Stimulated activated CD8-positive, alpha-beta memory T cell treated with anti-CD3 and anti-CD28 coated beads, Interleukin-12 subunit alpha, Interleukin-12 subunit beta, amount 100 ng/mL, for 24 hours (primary cell): ENCODE measurements around the gene TTLL3.

ENCODE experiments used
- DNase-seq: peaks from one replicate; pipeline ENCODE4 v3.0.0-alpha.2; 2020; ENCODE audit errors: extremely low read depth

TTLL3 gene

DNA sequence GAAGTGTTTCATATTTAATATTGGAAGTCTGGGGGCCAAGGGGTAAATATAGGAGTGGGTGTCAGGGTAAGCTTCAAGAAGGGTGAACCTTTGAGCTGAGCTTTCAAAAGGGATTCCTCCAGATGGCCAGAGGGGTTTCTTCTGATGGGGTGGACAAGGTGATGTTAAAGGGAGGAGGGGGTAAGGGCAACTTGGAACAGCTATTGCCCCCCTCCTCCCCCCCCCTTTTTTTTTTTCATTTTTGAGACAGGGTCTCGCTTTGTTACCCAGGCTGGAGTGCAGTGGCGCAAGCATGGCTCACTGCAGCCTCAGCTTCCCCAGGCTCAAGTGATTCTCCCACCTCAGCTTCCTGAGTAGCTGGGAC is 2.1 kb upstream of the TTLL3 start:
- DNase-seq, result no peak

DNA sequence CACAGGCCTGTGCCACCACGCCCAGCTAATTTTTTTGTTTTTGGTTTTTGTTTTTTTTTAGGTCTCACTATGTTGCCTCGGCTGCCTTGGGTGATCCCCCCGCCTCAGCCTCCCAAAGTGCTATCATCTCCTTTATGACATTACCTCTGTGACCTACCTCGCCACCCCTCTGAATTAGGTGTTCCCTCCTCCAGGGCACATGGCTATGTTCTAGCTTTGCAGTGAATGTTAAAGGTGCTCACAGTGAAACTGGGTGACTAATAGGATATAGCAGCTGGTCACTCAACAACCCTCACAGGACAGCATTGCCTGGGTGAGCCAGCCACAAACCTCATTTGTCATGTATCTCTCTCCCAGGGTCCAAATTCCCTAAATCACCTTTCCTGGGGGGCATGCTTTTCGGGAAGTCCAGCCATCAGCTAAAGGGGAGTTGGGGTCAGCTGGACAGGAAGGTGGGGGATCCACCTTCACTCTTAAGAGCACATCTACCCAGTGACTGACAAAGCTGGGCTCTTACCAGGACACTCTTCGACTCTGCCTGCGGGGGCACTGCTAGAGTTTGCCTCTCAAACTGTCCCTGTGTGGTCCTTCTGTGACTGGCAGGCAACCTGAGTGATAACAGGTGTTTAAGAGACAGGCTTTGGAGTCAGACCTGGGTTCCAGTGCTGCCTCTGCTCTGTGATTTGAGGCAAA is 1.6 kb upstream of the TTLL3 start:
- no peak for DNase-seq

DNA sequence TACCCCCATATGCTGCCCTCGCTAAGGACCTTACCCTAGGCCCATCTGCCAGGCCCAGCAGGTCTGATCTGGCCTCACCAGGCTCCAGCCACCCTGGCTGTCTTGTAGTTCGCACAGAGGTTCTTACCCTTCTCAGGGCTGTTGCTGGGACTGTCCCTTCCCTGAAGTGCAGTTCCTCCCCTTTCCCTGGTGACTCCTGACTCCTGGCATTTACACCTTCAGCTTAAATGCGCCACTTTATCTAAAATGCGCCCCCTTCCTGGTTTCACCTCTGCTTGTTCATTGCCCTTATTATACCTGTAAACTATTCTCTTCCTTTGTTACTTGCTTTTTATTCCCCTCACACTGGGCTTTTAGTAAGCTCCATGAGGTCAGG is 835 bp upstream of the TTLL3 start:
- no peak for DNase-seq

DNA sequence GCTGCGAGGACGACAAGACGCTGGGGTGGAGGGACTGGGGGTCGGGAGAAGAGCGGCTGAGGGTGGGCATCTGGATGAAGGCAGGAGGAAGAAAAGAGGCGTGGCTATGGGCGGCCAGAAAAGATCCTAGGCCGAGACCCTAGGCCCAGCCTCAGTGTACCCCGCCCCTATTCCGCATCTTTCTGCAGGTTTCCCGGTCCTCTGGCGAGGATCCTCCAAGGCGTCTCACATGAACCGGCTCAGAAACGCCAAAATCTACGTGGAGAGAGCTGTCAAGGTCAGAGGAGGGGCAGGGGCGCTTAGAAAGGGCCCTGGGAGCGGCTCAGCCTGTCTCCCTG is 340 bp downstream of the TTLL3 start:
- no peak for DNase-seq

DNA sequence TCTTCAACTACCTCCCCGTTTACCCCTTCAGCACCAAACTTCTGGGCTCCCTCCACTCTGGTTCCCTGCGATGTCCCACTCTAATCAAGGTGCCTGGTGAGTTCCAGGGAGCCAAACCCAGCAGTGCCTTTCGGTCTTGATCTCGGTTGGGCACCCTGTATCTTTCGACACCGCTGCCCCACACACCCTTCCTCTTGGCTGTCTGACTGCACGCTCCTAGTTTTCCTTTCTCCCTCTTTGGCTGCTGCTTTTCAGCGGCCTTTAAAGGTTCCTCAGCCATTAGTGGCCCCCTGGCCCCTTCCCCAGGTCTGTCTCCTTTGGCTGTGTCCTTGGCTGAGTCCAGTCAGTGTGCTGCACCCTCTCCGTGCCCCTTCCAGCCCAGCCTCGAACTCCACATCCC is 784 bp downstream of the TTLL3 start:
- no peak for DNase-seq

DNA sequence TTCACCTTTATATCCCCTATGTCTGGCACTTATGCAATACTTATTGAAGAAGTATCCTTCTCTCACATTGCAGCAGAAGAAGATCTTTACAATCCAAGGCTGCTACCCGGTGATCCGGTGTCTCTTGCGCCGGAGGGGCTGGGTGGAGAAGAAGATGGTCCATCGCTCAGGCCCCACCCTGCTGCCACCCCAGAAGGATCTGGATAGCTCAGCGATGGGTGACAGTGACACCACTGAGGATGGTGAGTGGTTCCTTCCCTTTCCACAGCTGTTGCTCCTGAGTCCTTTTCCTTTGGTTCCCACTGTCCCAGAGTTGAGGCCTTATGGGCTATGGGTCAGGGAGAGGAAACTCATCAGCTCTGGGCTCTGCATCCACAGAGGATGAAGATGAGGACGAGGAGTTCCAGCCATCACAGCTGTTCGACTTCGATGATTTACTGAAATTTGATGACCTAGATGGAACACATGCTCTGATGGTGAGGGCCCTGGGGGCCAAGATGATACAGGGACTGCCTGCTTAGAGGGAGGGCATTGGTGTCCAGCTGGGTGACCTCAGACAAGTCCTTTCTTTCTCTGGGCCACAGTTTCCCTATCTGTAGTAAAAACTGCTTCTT is 2.9 kb downstream of the TTLL3 start:
- DNase-seq, result no peak

DNA sequence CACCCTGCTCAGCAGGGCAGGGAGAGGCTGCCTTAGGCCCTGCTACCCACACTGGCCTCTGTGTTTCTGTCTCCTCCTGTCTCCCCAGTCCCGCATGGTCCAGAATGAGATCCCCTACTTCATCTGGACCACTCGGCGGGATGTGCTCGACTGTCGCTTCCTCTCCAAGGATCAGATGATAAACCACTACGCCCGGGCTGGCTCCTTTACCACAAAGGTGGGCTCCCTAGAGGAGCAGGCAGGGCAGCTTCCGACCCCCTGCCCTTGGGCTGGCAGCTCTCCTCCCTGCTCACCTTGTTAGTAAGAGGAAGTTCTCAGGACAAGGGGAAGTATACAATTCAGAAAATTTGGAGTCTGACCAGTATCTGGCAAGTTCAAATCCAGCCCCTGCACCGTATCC is 5.9 kb downstream of the TTLL3 start:
- no peak for DNase-seq

DNA sequence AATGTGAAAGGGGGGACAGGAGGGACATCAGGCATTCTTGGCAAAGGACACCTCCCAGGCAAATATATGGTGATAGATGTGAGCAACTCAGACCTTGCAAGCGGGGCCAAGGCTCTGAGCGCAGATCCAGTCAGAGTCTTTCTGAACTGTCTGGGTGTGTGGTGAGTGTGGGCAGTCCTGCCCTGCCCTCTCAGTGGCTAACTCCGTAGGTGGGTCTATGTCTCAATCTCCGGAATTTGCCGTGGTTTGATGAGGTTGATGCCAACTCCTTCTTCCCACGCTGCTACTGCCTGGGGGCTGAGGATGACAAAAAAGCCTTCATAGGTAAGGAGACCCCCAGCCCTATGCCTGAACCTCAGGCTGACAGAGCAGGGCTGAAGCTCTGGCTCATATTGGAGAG is 7.4 kb downstream of the TTLL3 start:
- no peak for DNase-seq

DNA sequence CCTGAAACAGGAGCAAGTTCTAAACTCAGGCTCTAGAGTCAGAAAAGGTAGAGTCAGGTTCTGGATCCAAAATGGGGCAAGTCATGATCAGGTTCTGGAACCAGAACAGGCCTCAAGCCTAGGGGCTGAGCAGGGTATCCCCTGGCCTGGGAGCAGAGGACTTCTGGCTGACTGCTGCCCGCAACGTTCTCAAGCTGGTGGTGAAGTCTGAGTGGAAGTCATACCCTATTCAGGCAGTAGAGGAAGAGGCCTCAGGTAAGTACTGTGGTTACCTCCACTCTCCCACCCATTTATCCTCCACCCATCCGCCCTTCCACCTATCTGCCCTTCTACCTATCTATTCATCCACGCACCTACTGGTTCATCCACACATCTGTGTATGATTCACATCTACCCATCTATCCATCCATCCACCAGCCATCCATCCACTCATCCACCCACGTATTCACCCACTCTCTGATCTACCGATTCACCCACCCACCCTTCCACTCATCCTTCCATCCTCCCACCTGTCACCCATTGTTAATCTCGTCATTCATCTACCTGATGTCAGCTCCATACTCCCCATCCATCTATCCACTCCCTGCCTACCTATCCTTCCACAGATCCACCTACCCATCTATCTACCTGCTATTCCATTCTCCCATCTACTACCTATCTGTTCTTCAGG is 8.7 kb downstream of the TTLL3 start:
- no peak for DNase-seq

DNA sequence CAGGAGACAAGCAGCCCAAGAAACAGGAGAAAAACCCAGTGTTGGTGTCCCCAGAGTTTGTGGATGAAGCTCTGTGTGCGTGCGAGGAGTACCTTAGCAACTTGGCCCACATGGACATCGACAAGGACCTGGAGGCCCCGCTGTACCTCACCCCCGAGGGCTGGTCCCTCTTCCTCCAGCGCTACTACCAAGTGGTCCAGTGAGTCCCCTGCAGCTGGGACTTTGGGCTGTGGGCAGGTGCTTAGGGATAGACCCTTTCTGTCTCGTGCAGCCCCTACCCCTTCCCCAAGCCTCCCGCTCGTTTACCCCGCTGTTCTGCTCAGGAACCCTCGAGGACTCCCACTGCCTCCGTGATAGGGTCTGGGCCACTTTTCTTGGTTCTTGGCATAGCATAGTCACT is 10.5 kb downstream of the TTLL3 start:
- no peak for DNase-seq

DNA sequence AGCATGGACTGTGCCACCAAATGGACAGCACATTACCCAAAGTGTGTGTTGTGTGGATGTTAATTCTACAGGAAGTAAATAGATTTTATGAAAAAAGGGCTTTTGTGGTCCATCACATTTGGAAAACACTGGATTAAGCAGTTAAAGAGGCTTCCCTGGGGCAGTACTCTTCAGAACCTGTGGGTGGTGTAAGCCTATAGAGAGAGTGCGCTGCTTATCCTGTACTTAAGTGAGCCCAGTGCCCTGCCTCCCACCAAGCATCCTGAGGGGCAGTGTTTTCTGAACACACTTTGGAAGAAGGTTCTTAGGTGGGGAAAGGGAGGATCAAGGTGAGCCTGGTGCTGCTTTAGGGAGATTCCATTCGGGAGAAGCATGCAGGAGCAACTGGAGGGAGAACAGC is 10.9 kb downstream of the TTLL3 start:
- no peak for DNase-seq

DNA sequence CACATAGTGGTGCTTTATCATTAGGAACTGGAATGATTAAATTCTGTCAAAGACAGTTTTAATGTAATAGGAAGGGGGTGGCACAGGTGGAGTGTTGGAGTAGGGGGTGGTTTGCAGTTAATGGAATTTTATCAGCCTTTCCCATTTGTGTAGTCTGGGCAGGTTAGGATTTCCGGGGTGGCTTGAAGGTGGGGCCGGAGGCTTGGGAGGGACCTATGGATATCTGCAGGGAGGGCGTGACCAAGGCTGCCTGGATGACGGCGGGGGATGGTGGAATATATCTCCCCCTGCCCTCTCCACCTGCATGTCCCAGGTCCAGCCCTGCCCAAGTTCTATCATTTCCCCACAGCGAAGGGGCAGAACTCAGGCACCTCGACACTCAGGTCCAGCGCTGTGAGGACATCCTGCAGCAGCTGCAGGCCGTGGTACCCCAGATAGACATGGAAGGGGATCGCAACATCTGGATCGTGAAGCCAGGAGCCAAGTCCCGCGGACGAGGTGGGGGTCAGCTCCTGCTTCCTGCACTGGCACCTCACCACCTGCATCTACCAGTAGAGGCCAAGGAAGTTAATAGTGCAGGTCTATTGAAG is 15.5 kb downstream of the TTLL3 start:
- no peak for DNase-seq

DNA sequence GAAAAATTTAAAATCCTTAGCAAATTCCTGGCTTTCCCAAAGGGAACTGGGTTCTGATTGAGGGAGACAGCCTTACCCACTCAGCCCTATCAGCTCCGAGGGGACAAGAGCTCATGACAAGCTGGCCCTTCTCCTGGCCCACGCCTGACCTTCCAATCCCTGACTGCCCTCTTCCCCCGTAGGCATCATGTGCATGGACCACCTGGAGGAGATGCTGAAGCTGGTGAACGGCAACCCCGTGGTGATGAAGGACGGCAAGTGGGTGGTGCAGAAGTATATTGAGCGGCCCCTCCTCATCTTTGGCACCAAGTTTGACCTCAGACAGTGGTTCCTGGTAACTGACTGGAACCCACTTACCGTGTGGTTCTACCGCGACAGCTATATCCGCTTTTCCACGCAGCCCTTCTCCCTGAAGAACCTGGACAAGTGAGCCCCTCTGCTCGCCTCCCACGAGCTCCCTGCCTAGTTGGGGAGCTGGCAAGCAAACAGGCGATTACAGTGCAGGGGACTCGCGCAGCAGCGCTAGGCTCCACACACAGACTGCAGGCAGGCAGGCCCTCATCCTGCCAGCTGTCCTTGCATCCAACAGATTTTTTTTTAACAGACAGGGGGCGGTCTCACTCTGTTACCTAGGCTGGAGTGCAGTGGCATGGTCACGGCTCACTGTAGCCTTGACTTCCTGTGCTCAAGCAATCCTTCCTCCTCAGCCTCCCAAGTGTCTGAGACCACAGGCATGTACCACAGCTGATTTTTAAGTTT is 16.9 kb downstream of the TTLL3 start:
- no peak for DNase-seq

DNA sequence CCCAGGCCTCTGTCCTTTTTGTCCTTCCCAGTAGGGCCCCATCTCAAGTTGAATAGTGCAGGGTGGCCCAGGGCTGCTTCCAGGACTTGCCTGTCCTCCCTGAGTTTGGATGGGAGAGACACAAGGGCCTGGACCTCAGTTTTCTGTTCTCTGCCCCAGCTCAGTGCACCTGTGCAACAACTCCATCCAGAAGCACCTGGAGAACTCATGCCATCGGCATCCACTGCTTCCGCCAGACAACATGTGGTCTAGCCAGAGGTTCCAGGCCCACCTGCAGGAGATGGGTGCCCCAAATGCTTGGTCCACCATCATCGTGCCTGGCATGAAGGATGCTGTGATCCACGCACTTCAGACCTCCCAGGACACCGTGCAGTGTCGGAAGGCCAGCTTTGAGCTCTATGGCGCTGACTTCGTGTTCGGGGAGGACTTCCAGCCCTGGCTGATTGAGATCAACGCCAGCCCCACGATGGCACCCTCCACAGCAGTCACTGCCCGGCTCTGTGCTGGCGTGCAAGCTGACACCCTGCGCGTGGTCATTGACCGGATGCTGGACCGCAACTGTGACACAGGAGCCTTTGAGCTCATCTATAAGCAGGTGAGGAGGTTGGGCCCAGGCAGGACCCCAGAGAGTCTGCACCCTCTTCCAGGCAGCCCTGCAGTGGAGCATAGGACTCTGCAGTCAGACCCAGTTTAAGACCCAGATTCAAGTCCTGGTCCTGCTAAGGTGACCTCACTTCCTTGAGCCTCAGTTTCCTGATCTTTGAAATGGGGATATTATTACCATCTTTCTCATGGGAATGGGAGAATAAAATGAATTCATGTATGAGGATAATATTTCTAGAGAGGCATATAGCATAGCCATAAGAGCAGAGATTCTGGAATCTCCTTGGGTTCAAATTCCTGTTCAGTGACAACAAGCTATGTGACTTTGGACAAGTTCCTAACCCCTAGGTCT is 19.0 kb downstream of the TTLL3 start:
- DNase-seq, result no peak

DNA sequence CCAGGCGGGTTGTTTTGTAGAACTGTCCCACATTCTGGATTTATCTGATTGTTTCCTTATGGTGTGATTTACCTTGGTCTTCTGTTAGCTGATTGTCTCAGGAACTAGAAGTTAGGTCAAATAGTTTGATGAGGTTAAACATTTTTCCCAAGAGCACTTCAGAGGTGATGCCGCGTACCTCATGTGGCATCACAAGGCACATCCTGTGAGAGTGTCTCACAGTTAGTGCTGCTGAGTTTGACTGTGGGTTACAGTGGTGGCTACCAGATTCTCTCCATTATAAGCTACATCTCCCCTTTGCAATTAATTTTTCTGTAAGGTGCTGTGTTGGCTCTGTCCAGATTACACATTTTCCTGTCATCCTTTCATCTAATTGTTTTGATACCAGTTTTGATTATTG is 21.2 kb downstream of the TTLL3 start:
- no peak for DNase-seq

DNA sequence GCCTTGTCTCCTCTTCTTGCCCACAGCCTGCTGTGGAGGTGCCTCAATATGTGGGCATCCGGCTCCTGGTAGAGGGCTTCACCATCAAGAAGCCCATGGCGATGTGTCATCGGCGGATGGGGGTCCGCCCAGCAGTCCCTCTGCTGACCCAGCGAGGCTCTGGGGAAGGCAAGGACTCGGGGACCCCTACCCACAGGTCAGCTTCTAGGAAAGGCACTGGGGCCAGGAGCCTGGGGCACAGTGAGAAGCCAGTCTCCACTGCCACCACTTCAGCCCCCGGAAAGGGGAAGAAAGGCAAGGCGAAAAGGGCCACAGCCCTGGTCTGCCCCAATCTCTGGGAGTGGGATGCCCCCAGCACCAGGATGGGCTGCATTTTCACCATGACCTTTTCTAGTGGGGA is 23.0 kb downstream of the TTLL3 start:
- no peak for DNase-seq

DNA sequence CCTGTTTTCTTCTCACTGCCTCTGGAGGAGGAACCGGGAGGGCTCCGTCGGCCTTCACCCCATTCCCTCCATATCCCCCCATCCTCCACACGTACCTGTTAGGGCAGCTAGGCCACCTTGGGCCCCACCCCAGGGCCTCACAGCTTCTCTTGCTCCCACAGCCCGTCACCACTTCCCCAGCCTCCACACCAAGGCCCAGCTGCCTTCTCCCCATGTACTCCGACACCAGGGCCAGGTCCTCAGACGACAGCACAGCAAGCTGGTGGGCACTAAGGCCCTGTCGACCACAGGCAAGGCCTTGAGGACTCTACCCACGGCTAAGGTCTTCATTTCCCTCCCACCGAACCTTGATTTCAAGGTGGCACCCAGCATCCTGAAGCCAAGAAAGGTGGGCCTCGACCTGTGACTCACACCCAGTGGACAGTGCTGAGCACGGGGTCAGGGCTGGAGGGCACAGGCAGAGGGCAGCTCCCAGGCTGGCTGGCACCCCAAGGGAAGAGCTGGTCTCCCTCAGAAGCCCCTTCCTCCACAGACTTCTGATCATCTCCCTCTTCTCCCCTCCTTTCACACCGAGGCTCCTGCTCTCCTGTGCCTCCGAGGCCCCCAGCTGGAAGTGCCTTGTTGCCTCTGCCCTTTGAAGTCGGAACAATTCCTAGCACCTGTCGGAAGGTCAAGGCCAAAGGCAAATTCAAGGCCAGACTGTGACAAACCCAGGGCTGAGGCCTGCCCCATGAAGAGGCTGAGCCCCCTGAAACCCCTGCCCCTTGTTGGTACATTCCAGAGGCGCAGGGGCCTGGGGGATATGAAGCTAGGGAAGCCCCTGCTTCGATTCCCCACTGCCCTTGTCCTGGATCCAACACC is 24.7 kb downstream of the TTLL3 start:
- no peak for DNase-seq

DNA sequence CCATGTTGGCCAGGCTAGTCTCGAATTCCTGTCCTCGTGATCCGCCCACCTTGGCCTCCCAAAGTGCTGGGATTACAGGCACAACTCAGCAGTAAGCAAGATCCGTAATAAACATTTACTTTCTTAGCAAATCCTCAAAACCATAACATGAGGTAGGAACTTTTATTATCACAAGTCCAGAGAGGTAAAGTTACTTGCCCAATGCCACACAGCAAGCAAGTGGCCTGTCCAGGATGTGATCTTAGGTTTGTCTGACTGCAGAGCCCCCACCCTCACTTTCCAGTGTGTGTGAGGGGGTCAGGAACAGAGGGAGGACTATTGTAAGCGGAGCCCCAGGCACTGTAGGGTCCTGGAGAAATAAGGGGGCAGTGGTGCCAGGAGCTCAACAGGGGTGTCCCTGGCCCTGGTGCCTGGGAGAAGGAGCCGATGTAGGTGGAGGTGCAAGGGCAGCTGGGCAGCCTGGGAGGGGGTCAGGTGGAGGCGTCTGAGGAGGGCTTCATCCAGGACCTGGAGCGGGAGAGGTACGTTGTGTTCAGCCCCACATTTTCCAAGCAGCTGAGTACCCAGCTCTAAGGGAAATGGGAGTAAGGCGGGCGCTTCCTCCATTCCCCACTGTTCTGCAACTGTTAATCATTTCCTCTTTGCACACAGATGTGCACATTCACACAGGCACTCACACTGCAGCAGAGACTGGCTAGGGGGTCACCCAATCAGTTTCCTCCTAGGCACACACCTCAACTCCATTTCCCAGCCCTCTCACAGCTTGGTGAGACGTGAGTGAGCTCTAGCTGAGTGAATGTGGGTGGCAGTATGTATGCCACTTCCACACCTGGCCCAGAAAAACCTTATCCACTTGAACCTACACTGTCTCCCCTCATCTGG is 27.9 kb downstream of the TTLL3 start:
- no peak for DNase-seq

DNA sequence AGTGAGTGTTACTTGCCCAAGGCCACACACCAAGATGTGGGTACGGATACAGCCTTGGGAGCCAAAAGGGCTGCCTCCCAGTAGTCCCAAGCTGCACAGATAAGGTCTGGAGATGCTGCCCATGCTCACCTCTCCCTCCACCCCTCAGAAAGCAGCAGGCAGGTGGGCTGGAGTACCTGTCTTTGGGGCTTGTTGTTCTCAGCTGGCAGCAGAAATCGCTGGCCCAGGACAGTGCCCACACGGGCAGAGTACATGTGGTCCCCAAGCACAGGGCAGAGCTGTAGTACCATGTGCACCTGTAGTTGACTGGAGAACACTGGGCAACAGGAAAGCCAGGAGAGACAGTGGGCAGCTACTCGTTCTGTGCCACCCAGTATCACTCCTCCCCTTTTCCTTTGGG is 28.8 kb downstream of the TTLL3 start:
- DNase-seq, result no peak
